Measurements from ENCODE around the gene NFX1.
"Not testable (repeated sequence)": the region's sequence is repeated elsewhere in the genome, so short reads cannot be mapped to it uniquely, and the experiment has no call there.

The NFX1 gene

DNA sequence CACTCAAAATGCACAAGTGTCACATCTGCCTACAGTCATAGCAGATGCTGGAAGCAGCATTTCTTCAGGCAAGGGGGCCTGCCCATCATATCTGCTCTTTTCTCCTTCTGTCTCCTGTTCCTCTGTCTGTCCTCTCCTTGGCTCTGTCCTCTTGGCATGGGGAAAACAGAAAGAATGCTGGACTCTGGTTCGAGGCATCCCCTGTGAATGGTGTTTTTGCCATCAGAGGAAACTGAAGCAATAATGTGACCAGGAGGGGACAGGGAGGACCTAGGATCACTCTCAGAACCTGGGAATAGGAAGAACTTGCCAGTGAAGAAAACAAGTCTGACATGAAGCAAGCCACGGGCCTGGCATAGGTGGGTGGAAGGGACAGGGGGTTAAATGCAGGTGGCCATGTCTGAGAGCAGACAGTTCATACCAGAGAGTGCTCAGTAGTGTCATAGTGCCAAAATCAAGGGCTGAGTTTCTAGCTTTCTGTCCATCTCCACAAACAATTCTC is 76.7 kb downstream of the NFX1 start:
- no peak for DNase-seq

DNA sequence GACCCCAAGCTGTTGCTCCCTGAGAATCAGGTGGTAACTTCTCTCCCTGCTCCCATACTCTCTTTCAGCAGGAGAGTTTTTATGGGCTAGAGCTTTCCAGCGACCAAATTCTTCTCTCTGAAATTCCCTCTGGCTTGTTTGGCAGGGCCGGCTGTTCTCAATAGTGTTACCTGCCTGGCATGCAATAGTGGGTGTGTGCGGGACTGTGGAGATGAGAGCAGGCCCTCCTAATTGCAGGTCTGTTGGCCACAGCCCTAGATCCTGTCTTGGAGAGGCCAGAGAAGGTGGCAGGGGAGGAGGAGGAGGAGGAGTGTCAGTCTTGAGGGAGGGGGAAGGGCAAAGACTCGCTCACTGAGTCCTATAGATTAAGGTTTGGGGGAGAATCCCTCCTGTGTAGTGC is 82.6 kb downstream of the NFX1 start:
- no peak for DNase-seq

DNA sequence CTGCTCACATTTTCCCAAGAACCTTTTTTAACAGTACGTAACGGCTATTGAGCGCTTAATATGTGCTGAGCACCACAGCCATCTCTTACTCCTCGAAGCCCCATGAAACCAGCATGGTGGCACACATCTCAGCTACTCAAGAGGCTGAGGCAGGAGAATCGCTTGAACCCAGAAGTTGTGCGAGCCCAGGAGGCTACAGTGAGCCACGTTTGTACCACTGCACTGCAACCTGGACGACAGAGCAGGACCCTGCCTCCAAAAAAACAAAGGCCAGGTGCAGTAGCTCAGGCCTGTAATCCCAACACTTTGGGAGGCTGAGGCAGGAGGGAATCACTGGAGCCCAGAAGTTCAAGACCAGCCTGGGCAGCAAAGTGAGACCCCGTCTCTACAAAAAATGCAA is 83.9 kb downstream of the NFX1 start:
- no peak for DNase-seq

DNA sequence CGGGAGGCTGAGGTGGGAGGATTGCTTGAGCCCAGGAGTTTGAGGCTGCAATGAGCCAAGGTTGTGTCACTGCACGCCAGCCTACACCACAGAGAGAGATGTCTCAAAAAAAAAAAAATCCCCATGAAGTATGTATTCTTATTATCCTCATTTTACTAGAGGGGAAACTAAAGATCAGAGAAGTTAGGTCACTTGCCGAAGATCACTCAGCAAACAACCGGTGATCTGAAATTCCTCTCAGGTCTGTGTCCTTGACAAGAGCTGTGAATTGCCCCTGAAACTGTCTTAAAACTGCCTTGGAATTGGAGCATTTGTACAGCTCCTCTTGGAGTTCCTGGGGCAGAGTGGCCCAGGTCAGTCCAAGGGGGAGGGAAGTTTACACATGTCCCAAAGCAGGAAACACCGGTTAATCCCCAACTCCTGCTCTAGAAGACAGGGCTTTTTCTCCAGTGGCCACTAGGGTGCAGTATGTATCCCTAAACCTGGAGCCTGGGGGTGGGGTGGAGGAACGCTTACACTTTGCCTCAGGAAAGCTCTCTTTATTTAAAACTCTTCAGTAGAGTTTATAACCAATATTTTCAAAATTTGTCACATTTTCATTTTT is 84.4 kb downstream of the NFX1 start:
- DNase-seq, result peak; percentile 49

DNA sequence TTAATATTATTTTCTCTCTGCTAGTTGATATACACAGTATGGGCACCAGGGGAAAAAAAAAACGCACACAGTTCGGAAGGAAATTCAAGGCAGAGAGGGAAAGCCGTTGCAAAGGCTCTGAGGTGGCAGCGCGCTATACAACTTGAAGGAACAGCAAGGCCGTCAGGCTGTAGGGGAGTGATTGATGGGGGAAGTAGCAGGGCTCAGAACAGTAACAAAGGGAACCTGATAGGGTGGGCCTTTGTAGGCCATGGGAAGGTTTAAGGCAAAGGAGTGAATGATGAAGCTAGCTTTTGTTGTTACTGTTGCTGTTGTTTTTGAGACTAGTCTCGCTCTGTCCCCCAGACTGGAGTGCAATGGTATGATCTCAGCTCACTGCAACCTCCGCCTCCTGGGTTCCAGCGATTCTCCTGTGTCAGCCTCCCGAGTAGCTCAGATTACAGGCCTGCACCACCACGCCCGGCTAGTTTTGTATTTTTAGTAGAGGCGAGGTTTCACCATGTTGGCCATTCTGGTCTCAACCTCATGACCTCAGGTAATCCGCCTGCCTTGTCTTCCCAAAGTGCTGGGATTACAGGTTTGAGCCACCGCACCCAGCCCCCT is 85.0 kb downstream of the NFX1 start:
- DNase-seq, result no peak

DNA sequence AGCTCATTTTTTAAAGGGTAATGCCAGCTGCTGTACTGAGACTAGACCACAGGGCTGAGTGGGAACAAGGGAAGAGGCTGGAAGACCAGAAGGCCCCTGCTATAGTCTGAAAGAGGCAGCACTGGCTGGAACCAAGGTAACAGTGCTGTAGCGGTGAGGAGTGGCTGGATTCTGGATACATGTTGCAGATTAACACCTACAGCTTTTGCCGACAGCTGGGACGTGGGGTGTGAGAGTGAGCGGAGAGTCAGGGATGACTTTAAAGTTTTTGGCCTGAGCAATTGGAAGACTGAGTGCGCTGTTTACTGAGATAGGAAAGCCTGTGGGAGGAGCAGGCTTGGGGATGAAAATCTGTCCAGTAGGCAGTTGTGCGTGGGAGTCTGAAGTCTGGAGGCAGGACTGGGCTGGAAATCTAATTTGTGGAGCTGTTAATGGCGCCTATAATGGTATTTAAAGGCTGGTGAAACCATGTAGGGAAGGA is 85.6 kb downstream of the NFX1 start:
- no peak for DNase-seq

DNA sequence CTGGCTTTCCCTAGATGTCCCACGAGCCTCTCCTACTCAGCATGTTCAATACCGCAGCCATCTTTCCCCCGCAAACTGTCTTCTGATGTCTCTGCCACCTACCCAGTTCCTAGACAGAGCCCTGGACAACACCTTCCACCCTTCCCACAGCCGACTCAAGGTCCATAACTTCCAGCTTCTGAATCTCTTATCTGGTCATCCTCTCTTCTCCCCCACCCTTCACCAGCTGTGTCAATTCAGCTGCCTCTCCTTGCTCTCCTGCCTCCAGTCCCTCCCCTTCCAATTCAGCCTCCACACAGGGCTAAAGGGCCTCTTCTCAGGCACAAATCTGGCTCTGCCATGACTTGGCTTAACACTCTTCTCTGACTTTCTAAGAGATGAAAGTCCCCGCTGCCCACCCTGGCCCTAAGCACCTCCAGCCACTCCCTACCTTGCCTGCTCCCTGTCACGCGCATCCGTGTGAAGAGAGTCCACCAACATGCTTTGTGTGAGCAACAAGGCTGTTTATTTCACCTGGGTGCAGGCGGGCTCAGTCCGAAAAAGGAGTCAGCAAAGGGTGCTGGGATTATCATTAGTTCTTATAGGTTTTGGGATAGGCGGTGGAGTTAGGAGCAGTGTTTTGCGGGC is 86.9 kb downstream of the NFX1 start:
- DNase-seq, result no peak

DNA sequence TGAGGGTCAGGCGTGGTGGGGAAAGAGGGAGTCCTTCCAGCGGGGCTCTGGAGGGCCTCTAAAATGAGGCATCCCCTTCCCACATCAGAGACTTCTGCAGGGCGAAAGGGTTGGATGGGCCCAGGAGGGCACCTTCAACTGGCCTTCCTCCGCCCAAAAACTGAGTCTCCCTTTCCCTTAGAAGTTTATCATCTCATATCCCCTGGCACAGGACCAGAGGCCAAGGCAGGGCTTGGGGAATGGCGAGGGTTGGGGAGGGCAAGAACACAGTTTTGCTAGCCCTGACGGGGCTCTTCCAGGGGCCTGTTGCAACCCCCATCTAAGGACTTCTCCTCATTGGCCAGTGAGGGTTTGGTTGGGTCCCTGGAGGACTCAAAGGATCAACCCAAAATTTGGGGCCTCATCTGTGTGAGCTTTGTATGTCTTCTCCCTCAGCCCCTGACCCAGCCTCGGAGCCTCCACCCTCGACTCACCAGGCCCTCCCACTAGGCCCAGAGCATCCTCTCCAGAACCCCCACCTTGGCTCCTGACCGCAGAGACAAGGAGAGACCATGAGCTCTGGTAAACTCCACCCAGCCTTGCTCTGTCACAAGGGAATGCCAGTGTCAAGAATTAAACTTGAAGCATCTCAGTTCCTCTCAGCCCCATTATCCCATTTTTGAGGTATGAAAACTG is 87.9 kb downstream of the NFX1 start:
- no peak for DNase-seq

DNA sequence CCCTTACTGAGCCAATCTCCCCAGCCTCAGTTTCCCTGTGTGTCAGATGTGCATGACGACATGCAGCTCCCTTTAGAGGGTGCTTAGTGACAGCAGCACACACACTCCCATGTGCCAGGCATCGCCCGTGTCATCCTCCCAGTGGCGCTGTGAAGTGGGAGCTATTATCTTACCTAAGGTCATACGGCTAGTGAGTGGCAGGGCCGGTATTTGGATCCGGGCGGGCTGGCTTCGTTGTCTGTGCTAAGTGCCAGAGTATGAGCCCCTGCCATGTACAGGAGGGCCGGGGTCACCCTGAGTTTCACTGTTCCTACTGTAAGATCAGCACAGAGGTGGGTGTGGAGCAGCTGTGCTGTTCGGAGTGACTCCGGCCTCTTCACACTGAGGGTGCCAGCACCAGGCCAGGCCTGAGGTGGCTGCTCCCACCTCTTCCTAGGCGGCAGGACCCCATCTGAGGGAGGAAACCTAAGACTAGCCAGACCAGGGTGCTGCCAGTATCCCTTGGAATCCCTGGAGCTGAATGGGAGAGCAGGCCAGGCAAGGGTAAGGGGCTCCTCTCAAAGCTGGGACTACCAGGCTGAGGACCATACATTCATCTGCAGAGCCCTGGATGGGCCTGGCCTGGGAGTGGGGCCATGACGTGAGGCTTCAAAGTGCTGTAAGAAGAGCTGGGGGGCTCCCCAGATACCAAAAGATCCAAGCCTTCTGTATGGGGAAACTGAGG is 89.5 kb downstream of the NFX1 start:
- DNase-seq, result no peak

DNA sequence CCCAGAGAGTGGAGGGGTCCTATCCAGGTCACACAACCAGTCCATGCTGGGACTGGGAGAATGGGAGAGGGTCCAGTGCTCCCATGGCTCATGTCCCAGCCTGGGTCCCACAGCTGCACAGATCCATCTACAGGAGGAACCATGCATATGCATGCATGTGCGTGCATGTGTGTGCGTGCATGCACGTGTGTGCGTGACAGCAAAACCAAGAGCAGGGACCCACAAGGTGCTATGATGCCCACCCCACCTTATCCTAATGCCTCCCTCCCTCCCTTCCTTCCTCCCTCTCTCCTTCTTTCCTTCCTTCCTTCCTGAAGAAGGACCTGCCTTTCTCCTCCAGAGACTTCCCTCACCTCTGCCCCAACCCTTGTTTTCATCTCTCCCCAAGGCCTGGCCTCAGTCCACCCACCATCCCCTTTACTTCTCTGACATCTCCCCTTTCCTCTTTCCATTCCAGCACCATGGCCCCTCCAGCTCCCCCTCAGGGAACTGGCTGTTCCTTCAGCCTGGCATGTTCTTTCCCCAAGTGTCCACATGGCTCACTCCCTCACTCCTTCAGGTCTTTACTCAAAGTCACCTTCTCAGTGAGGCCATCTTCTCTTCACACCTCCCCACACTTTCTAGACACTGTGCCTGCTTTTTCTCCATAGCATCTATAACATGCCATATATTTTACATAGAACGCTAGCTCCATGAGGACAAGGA is 90.2 kb downstream of the NFX1 start:
- no peak for DNase-seq

DNA sequence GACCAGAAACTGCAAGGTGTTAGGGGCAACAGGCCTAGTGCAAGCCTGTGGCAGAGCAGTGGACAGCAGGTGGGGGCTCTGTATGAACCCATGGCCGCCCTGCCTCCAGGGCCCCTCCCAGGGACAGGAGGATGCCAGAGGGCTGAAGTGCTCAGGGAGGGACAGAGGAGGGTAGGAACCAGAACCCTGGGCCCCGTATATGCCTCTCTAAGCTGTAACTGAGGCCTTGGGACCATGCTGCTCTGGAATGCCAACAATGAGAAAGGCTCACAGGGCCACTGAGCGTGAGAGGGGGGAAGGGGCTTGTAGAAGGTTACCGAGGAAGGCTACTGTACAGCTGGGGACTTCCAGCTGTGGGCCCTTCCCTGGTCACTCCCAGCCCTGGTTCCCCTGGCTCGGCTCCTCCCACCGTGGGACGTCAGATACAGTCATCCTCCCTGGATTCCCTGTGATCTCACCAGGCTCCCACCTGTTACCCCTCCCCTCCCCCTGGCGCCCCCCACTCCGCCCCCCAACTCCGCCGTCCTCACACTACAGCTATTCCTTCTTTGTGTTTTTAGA is 91.0 kb downstream of the NFX1 start:
- no peak for DNase-seq

DNA sequence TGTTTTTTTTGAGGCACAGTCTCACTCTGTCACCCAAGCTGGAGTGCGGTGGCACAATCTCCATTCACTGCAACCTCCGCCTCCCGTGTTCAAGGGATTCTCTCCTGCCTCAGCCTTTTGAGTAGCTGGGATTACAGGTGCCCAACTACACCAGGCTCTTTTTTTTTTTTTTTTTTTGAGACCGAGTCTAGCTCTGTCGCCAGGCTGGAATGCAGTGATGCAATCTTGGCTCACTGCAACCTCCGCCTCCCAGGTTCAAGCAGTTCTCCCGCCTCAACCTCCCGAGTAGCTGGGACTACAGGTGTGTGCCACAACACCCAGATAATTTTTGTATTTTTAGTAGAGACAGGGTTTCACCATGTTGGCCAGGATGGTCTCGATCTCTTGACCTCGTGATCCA is 92.1 kb downstream of the NFX1 start:
- DNase-seq, result not testable (repeated sequence)

DNA sequence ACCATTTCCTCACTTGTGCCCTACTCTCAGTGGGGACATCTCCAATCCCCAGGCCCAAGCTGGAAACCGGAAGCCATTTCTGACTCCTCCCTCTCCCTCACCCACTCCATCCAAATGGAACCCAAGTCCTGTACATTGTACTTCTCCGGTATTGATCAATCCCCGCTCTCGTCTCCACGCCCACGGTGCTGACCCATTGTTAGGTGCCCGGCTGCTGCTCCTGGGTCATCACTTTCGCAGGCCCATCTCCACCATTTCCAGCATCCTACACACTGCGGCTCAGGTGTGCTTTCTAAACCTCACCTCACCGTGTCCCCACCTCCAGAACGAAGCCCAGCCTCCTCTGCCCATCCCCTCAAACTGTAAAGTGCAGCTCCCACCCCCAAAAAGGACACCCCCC is 93.1 kb downstream of the NFX1 start:
- DNase-seq, result not testable (repeated sequence)

DNA sequence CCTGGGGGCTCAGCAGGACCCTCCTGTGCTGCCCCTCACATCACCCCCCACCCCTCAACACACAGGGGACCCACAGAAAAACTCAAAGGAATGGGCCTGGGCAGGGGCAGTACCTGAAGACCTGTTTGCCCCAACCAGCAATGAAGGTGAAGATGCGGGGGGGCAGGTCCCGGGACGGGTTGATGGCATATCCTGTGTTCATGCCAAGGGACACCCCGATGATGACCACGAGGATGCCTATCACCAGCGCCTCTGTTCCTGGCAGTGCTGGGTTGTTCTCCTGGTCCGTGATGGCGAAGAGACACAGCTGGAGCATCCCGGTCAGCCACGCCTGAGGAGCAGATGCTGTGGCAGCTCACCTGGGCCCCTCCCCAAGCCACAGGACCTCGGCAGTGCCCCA is 95.2 kb downstream of the NFX1 start:
- DNase-seq, result not testable (repeated sequence)

DNA sequence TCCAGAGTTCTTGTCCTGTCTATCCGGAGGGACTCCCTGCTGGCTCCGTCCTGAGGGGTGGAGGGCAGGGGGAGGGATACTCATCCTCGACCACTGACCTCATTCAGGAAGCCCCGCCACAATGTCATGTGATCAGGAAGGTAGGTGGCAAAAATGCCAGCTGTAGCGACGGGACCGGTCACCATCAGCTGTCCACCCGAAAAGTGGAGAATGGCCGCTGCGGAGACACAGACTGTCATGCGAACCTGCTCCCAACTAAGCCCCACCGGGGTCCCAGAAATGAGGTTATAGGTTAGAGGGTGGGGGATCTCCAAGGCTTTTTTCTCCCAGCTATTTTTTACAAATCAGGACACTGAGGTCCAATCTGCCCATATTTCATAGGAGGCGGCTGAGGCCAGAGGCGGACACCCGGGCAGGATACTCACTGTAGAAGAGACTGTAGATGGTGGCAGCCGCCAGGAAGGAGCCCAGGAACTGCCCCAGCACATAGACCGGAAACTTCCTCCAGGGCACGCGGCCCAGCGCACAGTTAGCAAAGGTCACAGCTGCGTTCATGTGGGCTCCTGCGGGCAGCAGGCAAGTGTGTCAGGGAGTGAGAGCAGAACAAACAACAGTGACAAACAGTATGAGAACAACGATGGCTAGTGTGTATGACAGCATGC is 95.8 kb downstream of the NFX1 start:
- DNase-seq, result not testable (repeated sequence)

DNA sequence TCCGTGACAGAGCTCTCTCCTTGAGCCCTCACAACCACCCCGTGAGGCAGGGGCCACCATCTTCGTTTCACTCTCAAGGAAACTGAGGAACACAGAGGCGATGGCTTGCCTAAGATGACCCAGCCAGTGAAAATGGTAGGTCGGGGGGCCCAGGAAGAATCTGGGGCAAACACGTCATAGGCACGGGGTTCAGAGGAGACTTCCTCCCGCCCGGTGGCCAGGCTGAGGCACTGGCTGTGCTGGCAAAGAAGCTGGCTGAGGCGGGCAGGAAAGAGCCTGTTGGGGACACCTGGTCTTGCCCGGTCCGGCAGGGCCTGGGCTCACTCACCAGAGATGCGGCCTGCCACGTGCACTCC is 96.3 kb downstream of the NFX1 start:
- DNase-seq, result not testable (repeated sequence)

DNA sequence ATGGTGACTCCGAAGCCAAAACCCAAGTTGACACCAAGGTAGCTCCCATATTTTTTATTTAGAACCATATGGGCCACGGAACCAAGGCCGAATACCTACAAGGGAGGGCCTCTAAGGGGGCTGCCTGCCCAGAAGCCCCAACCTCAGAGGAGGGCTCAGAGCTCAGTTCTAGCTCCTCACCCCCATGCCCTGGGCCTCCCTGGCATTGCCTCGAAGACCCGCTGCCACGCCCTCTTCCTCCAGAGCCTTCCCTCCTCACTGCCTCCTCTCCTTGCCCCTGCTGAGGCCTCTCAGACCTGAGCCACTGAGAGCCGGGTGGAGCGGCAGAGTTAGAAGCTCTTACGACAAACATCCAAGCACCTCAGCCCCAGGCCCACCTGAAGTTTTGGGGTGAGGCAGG is 96.7 kb downstream of the NFX1 start:
- not testable (repeated sequence) for DNase-seq

DNA sequence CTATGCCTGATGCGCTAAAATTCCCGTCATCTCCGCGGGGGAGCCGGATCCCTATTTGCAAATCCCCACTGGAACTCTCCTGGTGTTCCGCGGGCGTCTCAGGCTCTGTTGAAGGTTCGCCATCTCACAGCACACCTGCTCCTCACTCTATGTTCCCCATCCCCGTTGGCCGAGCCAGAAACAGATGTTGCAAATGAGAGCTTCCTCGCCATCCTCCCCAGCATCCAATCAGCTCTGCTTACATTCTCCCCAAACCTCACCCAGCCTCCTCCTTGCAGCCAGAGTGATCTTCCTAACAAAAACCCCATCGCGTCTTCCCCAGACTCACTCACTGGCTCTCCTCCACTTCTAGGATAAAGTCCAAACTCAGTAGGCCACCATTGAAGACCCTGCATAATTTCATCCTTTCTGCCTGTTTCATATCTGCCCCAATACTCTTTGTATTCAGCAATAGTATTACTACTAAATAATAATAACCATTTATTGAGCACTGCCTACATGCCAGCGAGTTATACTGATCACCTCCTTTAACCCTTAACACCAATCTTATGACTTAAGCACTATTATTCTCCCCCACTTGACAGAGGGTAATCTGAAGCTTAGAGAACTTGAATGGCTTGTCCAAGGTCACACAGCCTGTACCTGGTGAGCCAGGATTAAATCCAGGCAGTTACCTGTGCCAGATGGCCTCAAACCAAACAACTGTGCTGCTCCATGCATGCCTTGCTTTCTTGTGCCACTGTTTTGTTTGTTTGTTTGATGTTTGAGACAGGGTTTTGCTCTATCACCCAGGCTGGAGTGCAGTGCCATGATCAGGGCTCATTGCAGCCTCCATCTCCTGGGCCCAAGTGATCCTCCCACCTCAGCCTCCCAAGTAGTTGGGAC is 98.0 kb downstream of the NFX1 start:
- DNase-seq, result no peak

DNA sequence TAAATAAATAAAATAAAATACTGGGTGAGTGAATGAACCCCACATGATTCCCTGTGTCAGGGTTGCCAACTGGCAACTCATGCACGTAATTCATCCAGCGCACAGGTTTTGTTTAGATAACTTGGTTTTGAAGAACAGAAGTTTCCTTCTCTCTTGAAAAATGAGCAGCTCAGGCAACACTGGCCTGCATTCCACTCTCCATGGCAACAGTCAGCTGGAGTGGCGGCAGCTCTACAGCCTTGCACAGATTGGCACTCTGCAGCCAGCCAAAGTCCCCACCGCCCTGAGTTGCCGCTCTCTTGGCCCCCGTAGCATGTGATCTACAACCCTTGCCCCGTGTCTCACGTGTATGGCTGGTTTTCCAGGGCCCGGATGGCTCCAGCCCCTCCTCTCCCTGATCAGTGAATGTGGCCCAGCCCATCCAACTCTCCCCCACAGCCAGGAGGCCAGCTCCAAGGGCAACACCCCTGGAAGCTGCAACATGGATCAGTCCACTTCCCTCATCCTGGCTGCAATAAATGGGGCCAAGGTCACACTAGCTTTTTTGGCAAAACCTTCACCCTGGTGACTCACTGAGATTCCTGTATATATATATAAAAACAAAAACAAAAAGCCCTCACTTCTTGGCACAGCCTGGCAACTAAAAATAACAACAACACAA is 100.9 kb downstream of the NFX1 start:
- DNase-seq, result not testable (repeated sequence)

DNA sequence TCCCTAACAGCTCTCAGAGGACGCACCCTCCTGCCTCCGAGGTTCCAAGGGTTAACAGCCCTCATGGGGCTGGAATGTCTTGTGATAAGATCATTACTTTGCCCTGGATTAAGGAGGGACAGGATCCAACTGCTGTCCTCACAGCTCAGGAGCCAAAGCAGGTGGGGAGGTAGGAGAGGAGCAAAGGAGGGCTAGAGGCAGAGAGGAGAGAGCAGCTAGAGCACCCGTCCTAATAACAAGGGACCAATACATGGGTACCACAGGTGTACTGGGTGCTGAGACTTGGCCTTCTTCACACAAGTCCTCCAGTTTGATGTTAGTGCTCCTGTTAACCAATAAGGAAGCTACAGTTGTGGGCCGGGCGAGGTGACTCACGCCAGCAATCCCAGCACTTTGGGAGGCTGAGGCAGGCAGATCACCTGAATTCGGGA is 102.3 kb downstream of the NFX1 start:
- not testable (repeated sequence) for DNase-seq
